GM15510 (cell line): ENCODE measurements around the gene DUS1L.

Experiments
- POLR2A ChIP-seq: IDR thresholded peaks from 3 replicates; pipeline ENCODE4 v1.6.1; 2011; ENCODE audit warnings: borderline replicate concordance; ENCODE audit not compliant: insufficient read length; ENCODE audit errors: extremely low read depth

Gene DUS1L

DNA sequence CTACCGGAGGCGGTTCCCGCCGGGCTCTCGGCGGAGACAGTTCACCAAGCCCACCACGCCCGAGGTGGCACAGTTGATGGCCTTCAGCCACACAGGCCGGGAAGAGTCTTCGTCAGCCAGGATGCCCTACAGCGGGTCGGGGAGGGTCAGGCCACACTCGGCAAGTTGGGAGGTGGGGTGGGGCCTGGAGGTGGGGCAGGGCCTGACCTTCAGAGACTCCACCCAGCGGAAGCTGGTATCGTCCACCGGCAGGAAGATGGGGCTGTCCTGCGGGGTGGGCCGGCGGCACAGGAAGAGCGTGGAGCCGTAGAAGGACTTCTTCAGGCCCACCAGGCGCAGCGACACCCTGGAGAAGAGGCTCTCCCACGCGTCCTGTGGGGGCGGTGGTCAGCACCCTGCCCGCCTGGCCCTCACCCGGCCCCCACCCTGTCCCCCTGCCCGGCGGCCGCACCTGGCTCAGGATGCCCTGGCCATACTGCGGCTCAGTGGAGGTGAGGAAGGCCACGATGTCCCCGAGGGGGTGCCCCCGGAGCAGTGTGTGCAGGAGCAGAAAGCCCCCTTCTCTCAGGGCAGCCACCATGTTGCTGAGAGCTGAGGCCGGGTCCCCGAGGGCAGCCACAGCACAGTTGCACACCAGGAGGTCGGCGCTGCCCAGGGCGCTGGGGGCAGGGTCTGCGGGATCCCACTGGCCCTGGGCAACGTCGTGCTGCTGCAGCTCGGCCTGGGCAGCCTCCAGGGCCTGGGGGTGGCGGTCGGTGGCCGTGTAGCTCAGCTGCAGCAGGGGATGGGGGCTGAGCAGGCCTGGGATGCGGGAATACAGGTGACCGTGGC lies 19.6 kb upstream of the DUS1L start:
- peak; percentile 18 for TF ChIP-seq POLR2A

DNA sequence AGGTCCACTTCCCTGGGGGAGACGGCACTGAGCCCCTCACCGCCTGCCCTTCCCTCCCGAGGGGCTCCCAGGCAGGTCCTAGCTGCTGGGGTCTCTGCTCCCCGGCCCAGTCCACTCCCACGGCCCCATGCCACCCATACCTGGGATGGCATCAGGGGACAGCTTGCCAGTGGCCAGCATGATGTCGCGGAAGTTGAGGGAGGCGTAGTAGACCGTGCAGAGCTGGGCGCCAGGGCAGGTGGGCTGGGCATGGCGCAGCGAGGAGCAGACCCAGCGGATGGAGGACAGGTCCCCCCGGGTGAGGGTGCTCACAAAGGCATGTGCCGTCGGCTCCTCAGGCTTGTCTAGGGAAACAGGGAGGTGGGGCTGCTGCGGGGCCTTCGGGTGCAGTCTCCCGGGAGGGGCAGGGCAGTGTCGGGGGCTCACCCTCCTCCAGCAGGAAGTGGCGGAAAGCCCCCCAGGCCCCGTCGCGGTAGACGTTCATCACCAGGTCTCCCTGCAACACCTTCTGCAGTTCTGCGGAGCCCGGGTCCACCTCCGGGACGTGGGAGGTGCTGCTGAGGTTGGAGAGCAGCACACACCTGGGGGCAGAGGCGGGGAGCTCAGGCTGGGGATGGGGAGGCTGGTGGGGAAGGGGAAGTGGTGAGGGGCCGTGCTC lies 18.9 kb upstream of the DUS1L start:
- TF ChIP-seq POLR2A, result no peak

DNA sequence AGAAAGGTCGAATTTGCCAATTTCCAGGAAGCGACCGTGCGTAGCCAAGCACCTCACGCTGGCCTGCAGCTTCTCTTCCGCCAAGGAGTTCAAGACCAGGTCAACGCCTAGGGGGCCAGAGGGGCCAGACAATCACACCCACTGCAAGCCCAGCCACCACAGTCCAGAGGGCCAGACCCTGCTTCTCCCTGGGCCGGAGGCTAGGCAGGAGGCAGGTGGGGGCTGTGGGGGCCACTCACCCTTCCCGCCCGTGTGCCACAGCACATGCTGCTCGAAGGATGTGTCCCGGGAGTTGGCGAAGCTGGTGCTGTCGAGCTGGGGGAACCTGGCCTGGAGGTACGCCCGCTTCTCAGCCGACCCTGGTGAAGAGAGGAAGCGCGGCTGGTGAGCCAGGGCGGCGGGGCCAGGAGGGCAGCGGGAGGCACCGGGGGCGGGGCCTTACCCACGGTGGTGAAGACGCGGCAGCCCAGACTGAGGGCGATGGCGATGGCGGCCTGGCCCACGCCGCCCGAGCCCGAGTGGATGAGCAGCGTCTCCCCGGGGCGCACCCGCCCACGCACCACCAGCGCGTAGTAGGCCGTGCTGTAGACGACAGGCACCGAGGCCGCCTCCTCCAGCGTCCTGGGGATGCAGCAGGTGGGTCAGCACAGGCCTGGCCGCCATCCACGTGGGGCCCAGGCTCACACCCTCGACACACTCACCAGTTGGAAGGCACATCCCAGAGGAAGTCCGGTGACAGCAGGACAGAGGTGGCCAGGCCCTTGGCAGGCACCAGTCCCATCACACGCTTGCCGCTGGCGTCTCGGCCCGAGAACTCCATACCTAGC lies 18.1 kb upstream of the DUS1L start:
- peak; percentile 13 for TF ChIP-seq POLR2A

DNA sequence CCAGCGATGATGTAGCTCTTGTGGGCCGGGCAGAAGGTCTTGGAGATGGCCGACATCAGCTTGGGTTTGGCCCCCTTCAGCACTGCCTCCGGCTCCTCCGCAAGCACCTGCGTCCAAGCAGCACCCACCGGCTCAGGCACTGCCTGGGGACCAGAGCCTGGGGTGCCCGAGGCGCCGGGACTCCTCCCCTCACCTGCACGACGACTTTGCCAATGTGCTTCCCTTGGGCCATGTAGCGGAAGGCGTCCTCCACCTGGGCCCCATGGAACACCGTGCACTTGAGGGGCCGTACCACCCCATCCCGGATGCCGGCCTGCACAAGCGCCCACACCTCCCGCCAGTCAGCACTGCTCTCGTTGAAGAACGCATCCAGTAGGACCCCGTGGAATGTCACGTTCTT lies 17.4 kb upstream of the DUS1L start:
- TF ChIP-seq POLR2A, result no peak

DNA sequence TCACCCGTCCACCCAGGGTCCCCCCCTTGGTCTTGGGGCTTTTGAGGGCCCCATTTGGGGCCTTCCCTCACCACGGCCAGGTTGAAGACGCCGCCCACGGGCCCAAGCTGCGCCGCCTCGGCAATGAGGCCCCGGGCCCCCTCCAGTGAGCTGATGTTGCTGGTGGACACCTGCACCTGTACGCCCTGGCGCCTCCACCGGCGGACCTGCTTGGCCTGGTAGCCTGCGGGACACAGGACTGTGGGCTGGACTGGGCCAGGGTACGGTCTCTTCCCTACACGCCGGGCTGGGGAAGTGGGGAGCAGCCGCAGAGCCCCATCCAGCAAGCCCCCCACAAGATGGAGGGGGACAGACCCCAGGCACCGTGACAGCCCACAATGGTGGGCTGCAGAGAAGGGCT lies 16.9 kb upstream of the DUS1L start:
- no peak for TF ChIP-seq POLR2A

DNA sequence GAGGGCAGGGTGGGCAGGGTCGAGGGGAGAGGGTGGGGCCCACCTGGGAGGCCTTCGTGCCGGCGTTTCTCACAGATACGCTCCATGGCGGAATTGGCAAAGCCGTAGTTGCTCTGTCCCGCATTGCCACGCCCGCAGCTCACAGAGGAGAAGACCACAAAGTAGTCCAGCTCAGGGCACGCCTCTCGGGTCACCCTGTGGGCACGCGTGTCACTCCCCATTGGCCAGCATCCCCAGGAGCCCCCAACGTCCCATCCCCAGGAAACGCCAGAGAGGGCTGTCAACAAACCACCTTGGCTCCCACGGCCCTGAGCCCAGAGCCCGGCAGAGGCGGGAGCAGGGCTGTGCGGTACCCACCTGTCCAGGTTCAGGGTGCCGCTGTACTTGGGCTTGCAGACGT lies 16.4 kb upstream of the DUS1L start:
- TF ChIP-seq POLR2A, result no peak

DNA sequence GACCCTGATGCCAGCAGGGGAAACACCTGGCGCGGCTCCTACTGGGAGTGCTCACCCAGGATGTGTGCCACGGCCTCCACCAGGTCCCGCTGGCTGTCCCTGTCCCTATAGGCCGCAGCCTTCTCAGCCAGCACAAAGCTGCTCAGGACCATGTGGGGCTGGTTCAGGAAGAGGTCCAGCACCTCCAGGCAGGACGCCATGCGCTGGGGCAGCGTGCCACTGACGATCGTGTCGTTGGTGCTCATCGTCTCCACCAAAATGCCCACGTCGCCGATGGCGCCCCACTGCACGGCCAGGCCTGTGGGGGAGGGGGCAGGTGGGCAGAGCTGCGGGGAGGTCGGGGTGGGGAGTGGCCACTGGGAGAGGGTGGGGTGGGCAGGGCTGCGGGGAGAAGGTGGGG lies 15.9 kb upstream of the DUS1L start:
- TF ChIP-seq POLR2A, result no peak

DNA sequence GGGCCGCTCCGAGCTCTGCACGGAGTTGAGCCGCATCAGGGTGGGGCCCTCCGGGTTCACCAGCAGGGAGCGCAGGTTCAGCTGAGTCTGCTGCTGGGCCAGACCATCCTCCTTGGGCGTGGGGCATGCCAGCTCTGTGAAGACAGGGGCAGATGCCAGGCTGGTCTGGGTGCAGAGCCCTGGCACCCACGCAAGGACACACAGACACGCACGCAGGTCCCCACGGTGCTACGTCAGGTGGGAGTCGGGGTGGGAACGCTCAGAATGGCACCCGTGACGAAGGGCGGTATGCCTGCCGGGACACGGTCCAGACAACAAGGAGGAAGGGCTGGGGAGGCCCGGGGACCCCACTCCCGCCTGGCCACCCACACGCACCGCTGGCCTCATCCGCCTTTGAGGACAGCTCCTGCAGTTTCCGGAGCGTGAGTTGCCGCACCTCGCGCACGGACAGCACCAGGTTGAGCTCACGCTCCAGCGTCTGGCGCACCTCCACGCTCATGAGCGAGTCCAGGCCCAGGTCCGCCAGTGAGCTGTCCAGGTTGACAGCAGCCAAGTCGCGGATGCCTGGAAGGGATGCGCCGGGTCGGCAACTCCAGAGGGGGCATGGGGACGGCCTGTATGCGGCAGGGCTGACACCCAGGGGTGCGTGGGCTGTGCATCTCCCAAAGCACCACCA lies 15.3 kb upstream of the DUS1L start:
- no peak for TF ChIP-seq POLR2A

DNA sequence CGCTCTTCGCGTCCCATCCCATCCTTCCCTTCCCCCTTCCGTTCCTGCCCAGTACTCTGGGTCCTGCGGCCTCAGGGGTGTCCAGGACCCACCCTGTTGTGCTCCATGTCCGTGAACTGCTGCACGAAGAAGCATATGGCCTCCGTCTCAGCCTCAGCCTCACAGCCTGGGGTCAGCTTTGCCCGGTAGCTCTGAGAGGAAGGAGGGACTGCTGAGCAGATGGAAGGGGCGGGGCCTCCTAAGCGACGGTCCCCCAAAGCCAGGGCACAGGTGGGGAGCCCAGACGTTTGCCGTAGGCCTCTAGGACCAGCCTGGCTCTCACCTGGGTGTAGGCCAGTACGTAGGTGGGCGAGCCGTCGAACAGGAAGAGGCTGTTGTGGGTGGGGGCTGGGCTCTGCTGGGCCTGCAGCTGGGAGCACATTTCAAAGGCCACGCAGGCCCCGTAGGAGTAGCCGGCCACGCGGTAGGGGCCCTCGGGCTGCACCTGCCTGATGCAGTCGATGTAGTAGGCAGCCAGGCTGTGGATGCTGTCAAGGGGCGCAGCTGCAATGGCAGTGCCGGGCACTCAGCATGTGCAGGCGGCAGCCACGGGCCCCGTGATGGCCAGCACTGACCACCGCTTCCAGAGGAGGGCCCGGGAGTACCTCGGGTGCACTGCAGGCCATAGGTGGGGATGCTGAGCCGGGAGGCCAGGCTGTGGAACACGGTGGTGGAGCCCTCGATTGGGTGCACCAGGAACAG lies 14.6 kb upstream of the DUS1L start:
- TF ChIP-seq POLR2A, result no peak

DNA sequence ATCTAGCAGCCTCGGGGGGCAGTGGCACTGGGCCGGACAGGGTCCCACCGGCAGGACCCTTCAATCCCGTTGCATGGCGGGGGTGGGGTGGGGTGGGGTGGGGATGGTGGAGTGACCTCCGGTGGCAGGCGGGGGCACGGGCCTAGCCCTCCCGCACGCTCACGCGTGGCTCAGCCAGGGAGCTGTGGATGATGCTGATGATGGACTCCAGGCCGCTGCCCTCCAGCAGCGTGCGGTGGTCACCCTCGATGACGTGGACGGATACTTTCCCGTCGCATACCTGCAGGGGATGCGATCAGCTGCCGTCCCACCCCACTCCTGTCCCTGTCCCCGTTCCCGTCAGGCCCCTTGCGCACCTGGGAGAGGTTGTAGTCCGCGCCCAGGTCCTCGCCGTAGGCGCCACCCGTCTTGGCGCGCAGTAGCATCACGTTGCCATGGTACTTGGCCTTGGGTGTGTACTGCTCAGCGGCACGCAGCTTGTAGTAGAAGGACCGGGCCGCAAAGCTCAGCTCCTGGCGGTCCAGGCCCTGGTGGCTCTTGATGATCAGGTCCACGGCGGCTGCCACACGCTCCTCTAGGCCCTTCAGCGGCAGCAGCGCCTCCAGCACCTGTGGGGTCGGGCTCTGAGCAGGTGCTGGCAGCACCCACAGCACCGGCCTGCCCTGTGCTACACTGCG lies 13.5 kb upstream of the DUS1L start:
- no peak for TF ChIP-seq POLR2A

DNA sequence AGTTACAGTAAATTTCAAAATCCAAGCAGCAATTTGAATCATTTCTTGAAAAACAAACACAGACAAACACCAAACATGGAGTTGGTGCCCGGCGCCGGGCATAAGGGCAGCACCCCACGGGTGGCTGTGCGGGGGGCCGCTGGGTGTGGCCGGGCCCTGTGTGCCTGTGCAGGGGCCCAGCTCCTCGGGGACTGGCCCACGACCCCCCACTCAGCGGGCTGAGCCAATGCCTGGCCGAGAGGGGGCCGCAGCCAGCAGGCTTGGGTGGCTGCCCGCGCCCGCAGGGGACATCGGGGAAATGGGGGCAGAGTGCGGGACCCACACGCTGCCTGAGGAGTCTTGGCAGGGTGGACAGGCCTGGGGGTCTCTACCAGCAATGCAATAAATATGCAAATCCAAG lies 12.8 kb upstream of the DUS1L start:
- no peak for TF ChIP-seq POLR2A

DNA sequence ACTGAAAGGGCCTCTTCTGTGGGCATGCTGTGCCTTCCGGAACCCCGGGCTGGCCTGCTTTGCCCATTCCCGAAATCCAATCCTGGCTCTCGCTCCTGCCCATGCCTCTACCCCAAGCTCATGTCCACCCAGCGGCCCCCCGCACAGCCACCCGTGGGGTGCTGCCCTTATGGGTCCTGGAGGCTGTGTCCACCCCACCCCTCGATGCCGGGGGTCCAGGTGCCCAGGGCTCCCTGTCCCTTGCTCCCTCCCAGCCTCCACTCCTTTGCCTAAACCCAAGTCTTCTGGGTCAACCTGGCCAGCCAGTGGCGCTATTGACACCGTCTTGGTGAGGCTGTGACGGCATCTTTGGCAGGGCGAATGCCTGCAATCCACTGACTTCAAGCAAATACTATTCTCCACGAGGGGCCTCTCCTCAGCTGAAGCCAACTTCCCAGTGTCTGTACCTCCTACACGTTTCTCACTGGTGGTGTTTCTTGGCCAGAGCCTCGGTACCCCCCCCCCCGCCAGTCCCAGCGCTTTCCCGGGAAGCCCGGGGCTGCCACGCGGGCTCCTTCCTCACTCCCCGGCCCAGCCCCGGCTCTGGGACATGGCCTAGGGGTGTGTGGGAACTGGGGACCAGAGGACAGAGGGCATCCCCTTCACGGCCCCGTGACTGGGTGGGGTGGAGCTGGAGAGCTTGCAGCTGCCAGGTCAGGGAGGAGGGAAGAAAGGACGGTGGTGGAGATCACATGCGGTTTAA lies 12.2 kb upstream of the DUS1L start:
- TF ChIP-seq POLR2A, result no peak
